Stimulated activated CD4-positive, alpha-beta T cell treated with anti-CD3 and anti-CD28 coated beads, Interleukin-12 subunit alpha, Interleukin-12 subunit beta, amount 100 ng/mL, for 24 hours (primary cell): ENCODE measurements around the gene SLC7A10.
"Not testable (repeated sequence)": the region's sequence is repeated elsewhere in the genome, so short reads cannot be mapped to it uniquely, and the experiment has no call there.

Experiments
- DNase-seq, 2 experiments: peaks; one replicate each; pipeline ENCODE4 v3.0.0-alpha.2; 2020; ENCODE audit warnings: low read depth in 2 of 2

The SLC7A10 gene

DNA sequence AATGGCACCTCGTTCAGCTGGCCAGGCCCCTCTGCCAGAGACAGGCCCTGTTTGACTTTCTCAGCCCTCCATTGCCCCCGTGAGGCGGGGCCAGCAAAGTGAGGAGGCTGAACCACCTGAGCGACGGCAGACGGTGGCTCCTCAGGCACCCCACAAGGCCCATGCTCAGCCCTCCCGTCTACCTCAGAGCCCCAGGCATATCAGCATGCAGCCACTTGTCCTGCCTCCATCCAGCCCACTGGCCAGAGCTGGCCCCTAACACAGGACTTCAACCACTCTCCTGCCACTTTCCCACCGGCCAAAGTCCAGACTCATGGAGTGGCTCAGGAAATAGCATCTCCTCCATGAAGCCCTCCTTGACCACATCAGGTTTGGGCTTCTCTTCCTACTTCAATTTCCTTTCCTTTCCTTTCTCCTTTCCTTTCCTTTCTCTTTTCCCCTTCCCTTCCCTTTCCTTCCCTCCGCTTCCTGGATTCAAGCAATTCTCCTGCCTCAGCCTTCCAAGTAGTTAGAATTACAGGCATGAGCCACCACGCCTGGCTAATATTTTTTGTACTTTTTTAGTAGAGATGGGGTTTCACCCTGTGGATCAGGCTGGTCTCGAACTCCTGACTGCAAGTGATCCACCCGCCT, 9.3 kb downstream of the SLC7A10 start:
- DNase-seq: no peak

DNA sequence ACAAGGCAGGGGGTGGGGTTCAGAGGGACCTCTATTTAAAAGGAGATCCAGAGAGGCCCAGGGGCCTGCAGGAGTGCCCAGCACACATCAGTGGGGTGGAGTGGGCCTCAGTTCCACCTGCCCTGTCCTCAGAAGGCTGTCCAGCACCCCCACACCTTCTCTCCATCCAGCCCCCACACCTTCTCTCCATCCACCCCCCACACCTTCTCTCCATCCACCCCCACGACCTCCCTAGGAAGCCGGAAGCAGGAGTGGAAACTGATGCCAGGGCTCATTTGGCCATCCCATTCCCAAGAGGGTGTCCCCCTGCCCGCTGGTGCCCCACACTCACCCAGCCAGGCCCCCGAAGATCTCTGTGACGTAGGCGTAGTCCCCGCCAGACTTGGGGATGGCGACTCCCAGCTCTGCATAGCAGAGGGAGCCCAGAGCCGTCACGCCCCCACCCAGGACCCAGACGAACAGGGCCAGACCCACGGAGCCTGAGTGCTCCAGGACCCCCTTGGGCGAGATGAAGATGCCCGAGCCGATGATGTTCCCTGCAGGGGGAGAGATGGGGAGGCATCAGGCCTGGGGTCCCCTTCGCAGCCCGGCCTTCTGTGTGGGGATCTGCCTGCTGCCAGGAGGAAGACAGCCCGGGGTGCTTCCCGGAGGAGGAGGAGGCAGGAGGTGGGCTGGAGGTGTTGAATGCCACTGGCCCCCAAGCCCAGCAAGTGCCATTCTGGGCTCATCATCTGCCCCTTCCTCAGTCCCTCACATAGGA, 10.0 kb downstream of the SLC7A10 start:
- no peak for DNase-seq

DNA sequence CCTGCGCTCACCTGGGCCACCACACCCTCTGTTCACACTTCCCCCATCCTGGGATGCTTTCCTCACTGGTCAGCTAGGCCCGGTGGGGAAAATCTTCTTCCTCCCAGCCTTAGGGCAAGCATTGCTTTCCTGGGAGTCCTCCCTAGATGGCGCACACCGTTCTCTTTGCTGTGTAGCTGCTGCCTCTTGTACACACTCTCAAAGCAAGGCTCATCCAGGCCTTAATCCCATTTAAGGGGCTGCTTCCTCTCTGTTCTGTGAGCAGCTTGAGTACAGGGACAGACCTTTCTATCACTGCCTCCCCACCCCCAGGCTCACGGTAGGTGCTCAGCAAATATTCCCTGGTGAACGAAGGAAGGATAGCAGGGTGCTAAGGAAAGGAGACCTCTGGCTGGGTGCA, 11.1 kb downstream of the SLC7A10 start:
- DNase-seq: no peak

DNA sequence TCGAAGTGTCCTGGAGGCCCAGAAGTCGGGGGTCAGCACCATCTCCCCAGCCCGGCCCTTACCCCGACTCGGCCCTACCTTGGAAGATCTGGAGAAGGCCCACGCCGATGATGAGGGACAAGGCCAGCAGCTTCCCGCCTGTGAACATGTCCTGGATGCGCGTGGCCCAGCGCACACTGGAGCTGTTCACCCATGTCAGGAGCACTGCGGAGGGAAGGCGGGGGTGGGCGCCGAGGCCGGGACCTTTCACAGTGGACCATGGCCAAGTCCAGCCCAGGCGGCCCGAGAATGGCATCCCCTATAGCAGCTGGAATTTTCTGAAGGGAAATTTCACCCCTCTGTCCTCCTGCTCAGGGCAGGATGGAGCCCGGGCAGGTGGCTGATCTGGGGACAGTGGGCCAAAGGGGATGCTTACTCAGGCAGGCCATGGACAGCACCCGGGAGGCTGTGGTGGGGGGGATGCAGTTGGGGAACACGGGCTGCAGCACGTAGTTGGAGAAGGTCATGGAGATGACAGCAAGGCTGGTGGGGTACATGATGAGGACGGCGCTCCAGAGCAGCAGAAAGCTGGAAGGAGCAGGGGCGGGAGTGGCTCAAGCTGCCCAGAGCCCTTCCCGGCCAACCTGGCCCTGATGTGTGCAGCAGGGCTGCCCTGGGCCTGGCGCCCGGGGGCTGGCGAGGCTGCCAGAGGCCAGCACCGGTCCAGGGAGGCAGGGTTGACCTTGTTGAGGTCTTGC, 13.0 kb downstream of the SLC7A10 start:
- no peak for DNase-seq

DNA sequence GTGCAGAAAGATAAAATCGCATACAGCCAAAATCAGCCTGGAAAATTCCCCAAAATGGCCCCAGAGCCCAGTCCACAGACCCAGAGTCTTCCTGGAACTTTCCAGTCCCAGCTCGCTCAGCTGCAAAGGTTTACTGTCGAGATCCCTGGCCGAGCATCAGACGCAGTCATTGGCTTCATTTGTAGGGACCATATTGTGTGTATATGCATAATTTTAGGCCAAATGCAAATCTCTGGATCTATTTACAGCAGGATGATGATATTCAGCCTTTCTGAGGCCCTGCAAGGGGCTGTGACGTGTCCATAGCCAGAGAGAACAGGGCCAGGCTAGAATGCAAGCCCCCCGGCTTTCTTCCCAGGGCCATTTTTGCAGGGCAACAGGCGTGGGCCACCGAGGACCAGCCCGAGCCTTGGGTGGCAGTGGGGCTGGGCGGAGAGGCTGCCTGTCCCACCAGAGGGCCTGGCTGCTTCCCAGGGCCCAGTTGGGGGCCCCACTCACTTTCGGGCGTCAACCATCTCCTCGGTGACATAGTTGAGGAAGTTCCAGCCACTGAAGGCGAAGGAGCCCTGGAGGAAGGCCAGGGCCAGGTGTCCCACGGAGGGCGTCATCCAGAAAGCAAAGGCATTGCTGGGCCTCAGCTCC, 13.7 kb downstream of the SLC7A10 start:
- DNase-seq: no peak

DNA sequence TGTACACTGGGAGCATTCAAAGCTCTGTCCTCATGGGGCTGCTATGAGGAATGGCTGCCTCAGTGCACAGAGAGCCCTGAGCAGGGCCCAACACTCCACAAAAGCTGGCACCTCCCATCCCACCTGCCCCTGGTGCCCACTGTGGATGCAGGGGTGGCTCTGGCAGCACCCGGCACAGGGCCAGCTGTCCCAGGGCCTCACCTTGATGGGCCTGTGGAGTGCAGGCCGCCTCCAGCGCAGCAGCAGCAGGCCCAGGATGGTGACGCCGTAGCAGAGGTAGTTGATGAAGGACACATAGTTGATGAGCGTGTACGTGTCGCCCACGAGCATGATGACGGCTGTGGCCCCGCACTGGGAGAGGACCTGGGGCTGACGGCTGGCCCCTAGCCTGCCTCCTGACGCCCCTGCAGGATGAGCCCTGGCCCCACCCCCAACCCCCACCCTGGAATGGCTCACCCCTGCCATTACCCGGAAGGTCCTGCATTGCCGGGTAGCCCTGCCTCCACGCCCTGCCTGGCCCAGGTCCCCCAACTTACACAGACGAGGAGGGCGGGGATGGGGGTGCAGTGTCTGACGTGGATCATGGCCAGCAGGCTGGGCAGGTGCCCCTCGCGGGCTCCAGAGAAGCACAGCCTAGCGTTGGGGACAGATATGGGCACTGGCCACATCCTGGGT, 15.2 kb downstream of the SLC7A10 start:
- no peak for DNase-seq

DNA sequence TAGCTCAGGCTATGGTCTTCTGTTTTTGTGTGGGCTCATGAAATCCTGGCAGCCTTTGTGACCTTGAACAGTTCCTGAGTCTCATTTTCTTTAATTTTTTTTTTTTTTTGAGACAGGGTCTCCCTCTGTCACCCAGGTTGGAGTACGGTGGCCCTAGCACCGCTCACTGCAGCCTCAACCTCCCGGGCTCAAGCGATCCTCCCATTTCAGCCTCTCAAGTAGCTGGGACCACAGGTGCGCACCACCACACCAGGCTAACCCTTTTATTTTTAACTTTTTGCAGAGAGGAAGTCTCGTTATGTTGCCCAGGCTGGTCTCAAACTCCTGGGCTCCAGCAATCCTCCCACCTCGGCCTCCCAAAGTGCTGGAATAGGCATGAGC, 15.8 kb downstream of the SLC7A10 start:
- DNase-seq: not testable (repeated sequence)

DNA sequence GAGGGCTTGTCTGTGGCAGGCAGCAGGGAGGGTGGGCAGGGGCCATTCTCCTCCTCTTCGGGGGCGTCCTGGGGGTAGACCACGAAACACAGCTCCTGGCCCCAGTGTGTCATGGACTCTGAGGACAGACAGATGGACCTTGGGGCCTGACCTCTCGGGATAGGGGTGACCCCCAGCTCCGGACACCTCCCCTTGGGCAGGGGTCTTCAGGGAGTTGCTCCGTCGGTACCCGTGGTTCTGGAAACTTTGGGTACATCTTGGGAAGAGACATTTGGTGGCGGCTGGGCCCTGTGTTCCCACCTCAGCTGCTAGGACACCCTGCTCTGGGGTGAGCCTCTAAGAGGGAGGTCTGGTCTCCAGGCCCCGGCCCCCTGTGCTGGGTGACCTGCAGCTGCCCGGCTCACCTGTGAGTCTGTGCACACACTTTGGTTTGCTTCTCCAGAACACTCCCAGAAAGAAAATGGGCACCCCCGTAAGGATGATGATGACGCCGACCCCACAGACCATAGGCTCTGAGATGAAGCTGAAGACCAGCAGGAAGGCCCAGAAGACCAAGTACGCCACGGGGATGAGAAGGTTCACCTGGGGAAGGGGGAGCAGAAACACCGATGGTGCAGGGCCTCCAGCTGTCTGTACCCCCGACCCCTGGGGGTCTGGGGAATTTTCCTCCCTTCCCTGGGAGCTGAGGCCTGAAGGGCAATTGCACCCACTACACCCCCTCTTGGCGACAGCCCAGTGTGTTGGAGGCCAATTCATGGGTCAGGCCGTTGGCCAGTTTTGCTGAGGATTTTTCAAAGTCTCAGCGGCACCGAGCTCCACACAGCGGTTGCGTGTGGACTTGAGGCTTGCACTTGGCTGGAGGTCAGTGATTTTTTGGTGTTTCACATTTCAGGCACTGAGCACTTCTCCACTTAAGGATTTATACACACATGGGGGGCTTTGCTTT, 16.5 kb downstream of the SLC7A10 start:
- DNase-seq: no peak

DNA sequence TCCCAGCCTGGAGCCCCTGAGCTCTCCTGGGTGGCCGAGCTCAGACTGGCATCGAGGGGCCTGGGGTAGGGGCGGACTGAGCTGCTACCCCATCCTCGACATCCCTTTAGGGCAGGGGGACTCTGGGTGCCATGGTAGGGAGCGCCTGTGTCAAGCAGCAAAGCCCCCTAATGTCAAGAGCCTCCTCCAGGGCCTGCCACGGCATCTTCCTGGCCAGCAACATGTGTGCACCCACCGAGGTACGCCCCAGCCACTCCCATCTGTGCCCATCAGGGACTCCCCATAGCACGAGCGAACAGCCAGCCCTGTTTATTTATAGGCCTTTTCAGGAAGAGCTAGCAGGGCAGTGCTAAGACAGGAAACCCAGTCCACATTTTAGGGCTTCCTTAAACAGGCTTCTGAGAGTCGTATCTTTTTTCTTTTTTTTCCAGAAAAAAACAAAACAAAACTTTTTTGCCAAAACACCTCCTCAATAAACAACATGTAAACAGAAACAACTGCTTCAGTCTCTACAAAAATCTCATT, 17.2 kb downstream of the SLC7A10 start:
- no peak for DNase-seq

DNA sequence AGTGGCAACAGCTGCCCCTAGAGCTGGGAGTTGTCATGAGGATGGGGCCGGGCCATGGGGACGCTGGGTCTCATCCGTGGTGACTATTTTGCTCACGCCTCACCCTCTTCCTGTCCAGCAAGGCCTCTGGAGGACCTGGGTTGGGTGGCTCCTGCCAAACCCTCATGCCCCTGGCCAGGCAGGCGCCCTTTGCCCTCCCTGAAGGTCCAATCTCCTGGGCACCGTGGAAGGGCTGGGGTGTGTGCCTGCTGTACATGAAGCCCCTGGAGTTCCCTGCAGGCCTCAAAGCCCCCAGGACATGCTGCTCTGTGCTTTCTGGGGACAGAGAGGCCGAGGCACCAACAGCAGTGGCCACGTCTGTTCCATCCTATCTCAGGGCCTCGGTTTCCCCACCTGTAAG, 17.7 kb downstream of the SLC7A10 start:
- no peak for DNase-seq

DNA sequence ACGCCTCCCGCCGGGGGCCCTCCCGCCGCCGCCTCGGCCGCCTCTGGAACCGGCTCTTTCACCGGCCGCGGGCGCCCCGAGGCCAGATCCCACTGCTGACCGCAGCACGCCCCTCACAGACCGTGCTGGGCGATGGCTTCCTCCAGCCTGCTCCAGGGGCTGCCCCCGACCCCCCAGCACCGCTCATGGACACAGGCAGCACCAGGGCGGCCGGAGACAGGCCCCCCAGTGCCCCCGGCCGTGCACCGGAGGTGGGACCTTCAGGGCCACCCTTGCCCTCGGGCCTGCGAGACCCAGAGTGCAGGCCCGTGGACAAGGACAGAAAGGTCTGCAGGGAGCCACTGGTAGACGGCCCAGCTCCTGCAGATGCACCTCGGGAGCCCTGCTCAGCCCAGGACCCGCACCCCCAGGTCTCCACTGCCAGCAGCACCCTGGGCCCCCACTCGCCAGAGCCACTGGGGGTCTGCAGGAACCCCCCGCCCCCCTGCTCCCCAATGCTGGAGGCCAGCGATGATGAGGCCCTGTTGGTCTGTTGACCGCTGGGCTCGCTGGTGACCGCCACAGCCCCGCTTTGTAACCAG, 18.5 kb downstream of the SLC7A10 start:
- DNase-seq: no peak

DNA sequence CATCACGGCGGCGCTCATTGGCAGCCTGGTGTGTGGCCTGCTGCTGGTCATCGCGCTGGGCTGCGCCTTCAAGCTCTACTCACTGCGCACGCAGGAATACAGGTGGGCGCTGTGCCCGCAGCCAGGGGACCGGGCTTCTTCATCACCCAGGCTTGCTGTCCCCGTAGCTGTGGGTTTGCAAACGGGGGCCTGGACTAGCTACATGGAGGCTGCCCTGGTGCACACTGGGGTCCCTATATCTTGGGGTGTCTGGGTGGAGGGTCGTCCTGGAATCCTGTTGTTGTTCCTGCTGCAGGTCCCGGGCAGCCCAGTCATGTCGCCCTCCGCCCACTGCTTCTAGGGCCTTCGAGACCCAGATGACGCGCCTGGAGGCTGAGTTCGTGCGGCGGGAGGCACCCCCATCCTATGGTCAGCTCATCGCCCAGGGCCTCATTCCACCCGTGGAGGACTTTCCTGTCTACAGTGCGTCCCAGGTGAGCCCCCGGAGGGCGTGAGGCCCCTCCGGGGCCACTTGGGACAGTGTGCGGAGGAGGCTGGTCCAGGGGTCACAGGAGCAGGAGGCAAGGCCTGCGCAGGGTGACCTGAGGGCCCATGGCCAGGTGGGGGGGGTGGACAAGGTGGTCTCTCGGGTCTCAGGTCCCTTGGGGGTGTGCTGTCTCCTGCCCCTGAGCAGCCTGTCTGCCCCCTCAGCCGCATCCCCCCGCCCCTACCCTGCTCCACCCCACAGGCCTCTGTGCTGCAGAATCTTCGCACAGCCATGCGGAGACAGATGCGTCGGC, 19.2 kb downstream of the SLC7A10 start:
- DNase-seq: no peak

DNA sequence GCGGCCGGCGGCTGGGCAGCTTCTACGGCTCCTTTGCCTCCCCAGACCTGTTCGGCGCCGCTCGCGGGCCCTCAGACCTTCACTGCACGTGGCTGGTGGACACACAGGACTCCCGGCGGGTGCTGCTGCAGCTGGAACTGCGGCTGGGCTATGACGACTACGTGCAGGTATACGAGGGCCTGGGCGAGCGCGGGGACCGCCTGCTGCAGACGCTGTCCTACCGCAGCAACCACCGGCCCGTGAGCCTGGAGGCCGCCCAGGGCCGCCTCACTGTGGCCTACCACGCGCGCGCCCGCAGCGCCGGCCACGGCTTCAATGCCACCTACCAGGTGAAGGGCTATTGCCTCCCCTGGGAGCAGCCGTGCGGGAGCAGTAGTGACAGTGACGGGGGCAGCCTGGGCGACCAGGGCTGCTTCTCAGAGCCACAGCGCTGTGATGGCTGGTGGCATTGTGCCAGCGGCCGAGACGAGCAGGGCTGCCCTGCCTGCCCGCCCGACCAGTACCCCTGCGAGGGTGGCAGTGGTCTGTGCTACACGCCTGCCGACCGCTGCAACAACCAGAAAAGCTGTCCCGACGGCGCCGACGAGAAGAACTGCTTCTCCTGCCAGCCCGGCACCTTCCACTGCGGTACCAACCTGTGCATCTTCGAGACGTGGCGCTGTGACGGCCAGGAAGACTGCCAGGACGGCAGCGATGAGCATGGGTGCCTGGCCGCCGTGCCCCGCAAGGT, 20.0 kb downstream of the SLC7A10 start:
- no peak for DNase-seq

DNA sequence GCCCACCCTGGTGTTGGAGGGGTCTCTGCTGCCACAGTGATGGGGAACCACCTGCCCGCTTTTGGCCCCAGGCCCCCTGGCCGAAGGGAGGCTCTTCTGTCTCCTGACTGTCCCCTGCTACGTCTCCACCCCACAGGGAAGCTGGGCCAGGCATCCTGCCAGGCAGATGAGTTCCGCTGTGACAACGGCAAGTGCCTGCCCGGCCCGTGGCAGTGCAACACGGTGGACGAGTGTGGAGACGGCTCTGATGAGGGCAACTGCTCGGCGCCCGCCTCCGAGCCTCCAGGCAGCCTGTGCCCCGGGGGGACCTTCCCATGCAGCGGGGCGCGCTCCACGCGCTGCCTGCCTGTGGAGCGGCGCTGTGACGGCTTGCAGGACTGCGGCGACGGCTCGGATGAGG, 20.5 kb downstream of the SLC7A10 start:
- DNase-seq: no peak

DNA sequence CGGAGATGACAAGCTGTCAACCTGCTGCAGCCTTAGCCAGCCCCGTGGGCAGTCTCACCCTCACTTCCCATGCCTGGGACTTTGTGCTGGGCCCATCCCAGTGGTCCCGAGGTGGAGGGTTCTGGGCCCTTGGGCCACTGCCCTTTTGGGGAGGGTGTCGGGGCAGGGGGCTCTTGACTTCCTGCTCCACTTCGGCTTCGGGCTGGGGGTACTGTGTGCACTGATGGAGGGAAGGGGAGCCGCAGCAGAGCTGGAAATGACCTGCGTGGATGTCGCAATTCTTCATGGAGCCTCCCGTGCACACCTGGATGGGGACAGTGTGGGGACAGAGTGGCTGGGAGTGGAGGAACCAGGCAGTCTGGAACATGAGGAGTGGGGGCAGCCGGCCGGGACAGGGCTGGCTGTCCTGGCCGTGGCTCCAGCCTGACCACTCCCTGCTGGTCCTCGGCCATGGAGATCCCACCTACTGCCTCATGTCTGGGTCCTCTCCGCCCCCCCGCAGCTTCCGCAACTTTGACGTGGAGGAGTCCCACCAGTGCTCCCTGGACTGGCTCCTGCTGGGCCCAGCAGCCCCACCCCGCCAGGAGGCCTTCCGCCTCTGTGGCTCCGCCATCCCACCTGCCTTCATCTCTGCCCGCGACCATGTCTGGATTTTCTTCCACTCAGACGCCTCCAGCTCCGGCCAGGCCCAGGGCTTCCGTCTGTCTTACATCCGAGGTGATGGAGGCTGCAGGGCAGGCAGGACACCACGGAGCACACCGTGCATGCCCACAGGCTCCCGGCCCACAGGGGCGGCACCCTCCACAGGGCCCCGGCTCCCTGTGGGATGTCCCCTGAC, 21.3 kb downstream of the SLC7A10 start:
- no peak for DNase-seq

DNA sequence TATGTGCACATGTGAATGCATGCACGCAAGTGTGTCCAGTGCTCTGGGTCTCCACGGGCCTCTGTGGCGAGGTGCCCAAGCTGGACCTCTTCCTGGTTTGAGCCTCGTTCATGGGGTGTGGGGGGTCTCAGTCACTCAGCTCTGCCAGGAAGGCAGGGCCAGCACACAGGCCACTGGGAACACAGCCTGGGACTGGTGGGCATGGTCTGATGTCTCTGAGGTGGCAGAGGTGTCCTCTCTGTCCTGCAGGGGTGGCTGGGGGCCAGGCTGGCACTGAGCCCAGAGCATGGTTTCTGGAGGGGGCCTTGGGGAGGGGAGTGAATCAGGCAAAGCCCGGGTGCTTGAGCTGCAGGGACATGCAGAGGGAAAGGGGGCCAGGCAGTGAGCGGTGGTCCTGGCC, 22.1 kb downstream of the SLC7A10 start:
- no peak for DNase-seq
